Vagina (tissue), 2 donors: ENCODE results near the gene ACP4. TPM values are rescaled to one million over a fixed set of nuclear protein-coding genes. Genes with fewer than 3 reads are reported as not detected.
"Not testable (repeated sequence)": the region's sequence is repeated elsewhere in the genome, so short reads cannot be mapped to it uniquely, and the experiment has no call there.

Experiments used
- DNase-seq, 2 donors: peaks; one replicate each; pipeline ENCODE4 v3.0.0-alpha.2; 2017; ENCODE audit errors: extremely low spot score in 2 of 2
- H3K27ac ChIP-seq: fragments of 200-600 bp; sonication (generic); one replicate; pipeline ENCODE4 v1.5.1; 2019
- H3K27me3 ChIP-seq: fragments of 200-600 bp; sonication (generic); one replicate; pipeline ENCODE4 v1.5.1; 2019
- H3K36me3 ChIP-seq, 2 donors: fragments of 200-600 bp; sonication (generic); one replicate each; pipeline ENCODE4 v1.5.1; 2017 to 2019
- H3K4me1 ChIP-seq: fragments of 200-600 bp; sonication (generic); one replicate; pipeline ENCODE4 v1.5.1; 2019
- H3K4me3 ChIP-seq, 2 donors: fragments of 200-600 bp; sonication (generic); 1 replicate in 1 of 2; 2 replicates in 1 of 2; pipeline ENCODE4 v1.5.1; 2016 to 2019
- H3K9me3 ChIP-seq: fragments of 200-600 bp; sonication (generic); one replicate; pipeline ENCODE4 v1.5.1; 2019
- CTCF ChIP-seq, 3 experiments: fragments of 450-650 bp in 2 of 3; fragments of 200-600 bp in 1 of 3; sonication (generic) in 1 of 3; IDR thresholded peaks; one replicate each; pipeline ENCODE4 v1.5.1; 2017 to 2019; ENCODE audit warnings: antibody characterized with exemption in 3 of 3, mild to moderate bottlenecking in 2 of 3, moderate library complexity in 2 of 3
- POLR2A ChIP-seq, 2 donors: fragments of 450-650 bp; IDR thresholded peaks; one replicate each; pipeline ENCODE4 v1.6.1; 2017; ENCODE audit warnings: antibody characterized with exemption in 2 of 2, mild to moderate bottlenecking in 2 of 2, moderate library complexity in 2 of 2
- POLR2AphosphoS5 ChIP-seq, 2 donors: sonication (generic); formaldehyde crosslinking; IDR thresholded peaks; one replicate each; pipeline ENCODE4 v1.9.0; 2017; ENCODE audit warnings: antibody characterized with exemption in 2 of 2, mild to moderate bottlenecking in 2 of 2, low read depth in 1 of 2; ENCODE audit not compliant: insufficient read depth in 1 of 2
- intact Hi-C: fragments of 100-400 bp; cut with DNase I; formaldehyde crosslinking; loops from one replicate; pipeline ENCODE4 v1.15.1; 2023
- total RNA-seq: library from RNA; depleted of rRNA; stranded (reverse); fragments of >200 nt; gene quantifications from one replicate; pipeline ENCODE4 v1.2.3, GENCODE V29; 2016

The ACP4 gene
- total RNA-seq, 1 donor from 2014 or later: not detected

- intact Hi-C loops: loop anchor here (5.0 kb wide), 1 partner anchor 422 kb away; no protein-coding TSS in a partner anchor
- Histone ChIP-seq H3K4me1 (peaks cover 7% of the 10 kb centered on the region), H3K9me3 (no peaks in the 10 kb centered on the region), H3K4me3 (no peak overlapping the region), H3K36me3 (no peaks in the 10 kb centered on the region), H3K27ac (no peak overlapping the region), H3K27me3 (no peaks in the 10 kb centered on the region)
- TF ChIP-seq POLR2AphosphoS5 (IDR thresholded peaks at IDR 0.05; ENCODE audit: insufficient read depth in 1 of 2, low read depth in 1 of 2) (no peak), POLR2A (IDR thresholded peaks at IDR 0.05) (no peak), CTCF (IDR thresholded peaks at IDR 0.05) (no peak)
- DNase-seq: no peak
Observed at GRCh38 chr19:50779504-50780457, 10.4 kb upstream of the ACP4 start.

- H3K9me3 ChIP-seq: no peaks in the 10 kb centered on the region
- H3K4me1 ChIP-seq: peaks cover 7% of the 10 kb centered on the region
- H3K27me3 ChIP-seq: no peaks in the 10 kb centered on the region
- TF ChIP-seq CTCF (IDR thresholded peaks at IDR 0.05): no peak
- no peak for TF ChIP-seq POLR2AphosphoS5 (IDR thresholded peaks at IDR 0.05; ENCODE audit: insufficient read depth in 1 of 2, low read depth in 1 of 2)
- no peak for TF ChIP-seq POLR2A (IDR thresholded peaks at IDR 0.05)
- H3K36me3 ChIP-seq: no peaks in the 10 kb centered on the region
- H3K4me3 ChIP-seq: no peak overlapping the region
- DNase-seq: no peak
- no peak overlapping the region for H3K27ac ChIP-seq
- intact Hi-C loops: loop anchor here (5.0 kb wide), 1 partner anchor 424 kb away; no protein-coding TSS in a partner anchor
Observed at GRCh38 chr19:50780753-50781435, 9.3 kb upstream of the ACP4 start.

- intact Hi-C loops: loop anchor here (5.0 kb wide), 1 partner anchor 426 kb away; no protein-coding TSS in a partner anchor
Observed at GRCh38 chr19:50783848-50784152, 6.4 kb upstream of the ACP4 start.

GRCh38 chr19:50784710-50785109 is 5.5 kb upstream of the ACP4 start:
- no peaks in the 10 kb centered on the region for H3K36me3 ChIP-seq
- no peaks in the 10 kb centered on the region for H3K9me3 ChIP-seq
- TF ChIP-seq CTCF (IDR thresholded peaks at IDR 0.05) (no peak), POLR2A (IDR thresholded peaks at IDR 0.05) (no peak), POLR2AphosphoS5 (IDR thresholded peaks at IDR 0.05; ENCODE audit: insufficient read depth in 1 of 2, low read depth in 1 of 2) (no peak)
- no peak overlapping the region for H3K4me3 ChIP-seq
- no peak overlapping the region for H3K27ac ChIP-seq
- intact Hi-C loops: loop anchor here (5.0 kb wide), 1 partner anchor 427 kb away; no protein-coding TSS in a partner anchor
- peaks cover 7% of the 10 kb centered on the region for H3K4me1 ChIP-seq
- no peak for DNase-seq
- no peaks in the 10 kb centered on the region for H3K27me3 ChIP-seq

More at GRCh38 chr19:50783848-50784152, 6.4 kb upstream of the ACP4 start:
- not testable (repeated sequence) for H3K36me3 ChIP-seq, H3K4me3 ChIP-seq, DNase-seq, H3K27me3 ChIP-seq, H3K4me1 ChIP-seq, H3K27ac ChIP-seq, H3K9me3 ChIP-seq

- intact Hi-C loops: no loop called here
- Histone ChIP-seq H3K4me1 (peaks cover 7% of the 10 kb centered on the region), H3K27ac (no peak overlapping the region), H3K27me3 (no peaks in the 10 kb centered on the region), H3K4me3 (no peak overlapping the region), H3K36me3 (no peaks in the 10 kb centered on the region), H3K9me3 (no peaks in the 10 kb centered on the region)
- no peak for DNase-seq
- TF ChIP-seq CTCF (IDR thresholded peaks at IDR 0.05) (no peak), POLR2AphosphoS5 (IDR thresholded peaks at IDR 0.05; ENCODE audit: insufficient read depth in 1 of 2, low read depth in 1 of 2) (no peak), POLR2A (IDR thresholded peaks at IDR 0.05) (no peak)
Observed at GRCh38 chr19:50785329-50785728, 4.9 kb upstream of the ACP4 start.
